Measurements from ENCODE around the gene CDH2.
"Not testable (repeated sequence)": the region's sequence is repeated elsewhere in the genome, so short reads cannot be mapped to it uniquely, and the experiment has no call there.

- not testable (repeated sequence) for TF ChIP-seq EZH2 (IDR thresholded peaks at IDR 0.05; ENCODE audit: insufficient read depth, poor library complexity, severe bottlenecking); EZH2phosphoT487 (IDR thresholded peaks at IDR 0.05; ENCODE audit: insufficient read depth, low read depth)
Observed at GRCh38 chr18:27906189-27906588, 270.7 kb downstream of the CDH2 start.
